ENCODE measurements around the gene NMBR. TPM values are rescaled to one million over a fixed set of nuclear protein-coding genes. Genes with fewer than 3 reads are reported as not detected.

The NMBR gene
- total and polyA plus RNA-seq, 2 donors from 2014 or later = not detected

DNA sequence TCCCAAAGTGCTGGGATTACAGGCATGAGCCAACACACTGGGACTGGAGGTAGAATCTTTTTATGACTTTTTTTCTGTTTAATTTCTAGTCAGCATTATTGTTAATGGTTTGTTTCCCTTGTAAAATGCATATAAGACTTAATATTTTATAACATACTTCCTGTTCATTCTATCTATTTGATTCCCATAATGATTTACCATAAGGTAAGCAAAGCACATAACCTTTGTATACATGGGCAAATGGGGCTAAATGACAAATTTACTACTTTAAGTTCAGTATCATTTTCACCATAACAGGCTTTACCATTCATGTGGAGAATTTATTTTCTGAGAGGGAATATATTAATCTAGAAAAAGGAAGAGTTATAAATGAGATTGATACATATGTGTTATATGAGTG, 24.4 kb upstream of the NMBR start:
- H3K9me3 ChIP-seq (ENCODE audit: control insufficient read depth in 2 of 3, insufficient read depth in 1 of 3, low read length in 3 of 3) = no peaks in the 10 kb centered on the region
- peaks cover 2 to 8% (median 4%) of the 10 kb centered on the region in 3 donors for H3K36me3 ChIP-seq (ENCODE audit: control insufficient read depth in 2 of 3, insufficient read depth in 3 of 3, low read length in 3 of 3)
- no peak for FAIRE-seq
- no peaks in the 10 kb centered on the region for H3K4me1 ChIP-seq (ENCODE audit: control insufficient read depth in 2 of 3, insufficient read depth in 2 of 3, low read depth in 1 of 3, low read length in 3 of 3)
- intact Hi-C loops (cut with DNase I) = no loop called here
- no peak overlapping the region for H3K4me3 ChIP-seq (ENCODE audit: low read length in 3 of 3)
- no peak overlapping the region for H3K27ac ChIP-seq (ENCODE audit: low read depth in 2 of 2, low read length in 2 of 2)
- H3K27me3 ChIP-seq (ENCODE audit: control insufficient read depth, insufficient read depth, low read length) = no peaks in the 10 kb centered on the region
- DNase-seq = no peak
- TF ChIP-seq, protein P1, sequence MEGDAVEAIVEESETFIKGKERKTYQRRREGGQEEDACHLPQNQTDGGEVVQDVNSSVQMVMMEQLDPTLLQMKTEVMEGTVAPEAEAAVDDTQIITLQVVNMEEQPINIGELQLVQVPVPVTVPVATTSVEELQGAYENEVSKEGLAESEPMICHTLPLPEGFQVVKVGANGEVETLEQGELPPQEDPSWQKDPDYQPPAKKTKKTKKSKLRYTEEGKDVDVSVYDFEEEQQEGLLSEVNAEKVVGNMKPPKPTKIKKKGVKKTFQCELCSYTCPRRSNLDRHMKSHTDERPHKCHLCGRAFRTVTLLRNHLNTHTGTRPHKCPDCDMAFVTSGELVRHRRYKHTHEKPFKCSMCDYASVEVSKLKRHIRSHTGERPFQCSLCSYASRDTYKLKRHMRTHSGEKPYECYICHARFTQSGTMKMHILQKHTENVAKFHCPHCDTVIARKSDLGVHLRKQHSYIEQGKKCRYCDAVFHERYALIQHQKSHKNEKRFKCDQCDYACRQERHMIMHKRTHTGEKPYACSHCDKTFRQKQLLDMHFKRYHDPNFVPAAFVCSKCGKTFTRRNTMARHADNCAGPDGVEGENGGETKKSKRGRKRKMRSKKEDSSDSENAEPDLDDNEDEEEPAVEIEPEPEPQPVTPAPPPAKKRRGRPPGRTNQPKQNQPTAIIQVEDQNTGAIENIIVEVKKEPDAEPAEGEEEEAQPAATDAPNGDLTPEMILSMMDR (IDR thresholded peaks at IDR 0.05; ENCODE audit: borderline replicate concordance, extremely low read depth, insufficient read depth) = no peak
- H3K9ac ChIP-seq (ENCODE audit: low read length in 3 of 3) = no peak overlapping the region

DNA sequence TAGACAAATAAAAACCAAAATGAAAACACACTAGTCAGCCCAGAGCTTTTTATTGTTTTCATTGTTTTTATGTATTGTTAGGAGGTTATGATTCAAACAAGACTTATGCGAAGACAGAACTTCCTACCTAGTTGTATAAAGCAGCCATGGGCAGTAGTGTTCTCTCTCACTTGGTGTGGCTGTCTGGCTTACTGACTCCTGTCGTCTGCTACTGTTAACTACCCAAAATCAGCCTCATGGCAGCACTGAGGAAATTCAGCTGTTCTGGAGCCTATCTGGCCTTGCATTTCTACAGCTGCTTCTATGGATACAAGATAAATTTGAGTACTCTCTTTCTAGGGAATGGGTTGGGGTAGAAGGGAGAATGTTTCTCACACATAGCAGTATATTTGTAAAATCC, 20.6 kb upstream of the NMBR start:
- Histone ChIP-seq H3K36me3 (ENCODE audit: control insufficient read depth in 2 of 3, insufficient read depth in 3 of 3, low read length in 3 of 3) (peaks cover under 1 to 4% (median 4%) of the 10 kb centered on the region in 3 donors), H3K9ac (ENCODE audit: low read length in 3 of 3) (no peak overlapping the region)

DNA sequence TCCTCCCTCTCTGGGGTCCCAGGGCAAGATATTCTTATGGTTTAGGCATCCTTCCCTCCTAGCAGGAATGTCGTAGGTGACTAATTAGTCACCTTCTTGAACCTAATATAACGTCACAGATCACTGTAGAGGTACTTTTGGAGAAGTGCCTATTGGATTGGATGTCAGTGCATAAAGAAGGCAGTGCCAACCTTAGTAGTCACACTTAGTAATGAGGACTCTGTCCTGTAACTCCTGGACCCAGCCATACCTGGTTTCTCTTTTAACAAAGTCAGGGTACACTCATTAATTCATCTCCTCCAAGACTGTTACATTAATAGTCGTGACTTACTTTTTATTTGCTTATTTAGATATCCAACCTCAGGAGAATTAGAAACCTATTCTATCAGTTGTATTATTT, 20.1 kb upstream of the NMBR start:
- H3K4me1 ChIP-seq (ENCODE audit: control insufficient read depth in 2 of 3, insufficient read depth in 2 of 3, low read depth in 1 of 3, low read length in 3 of 3) = no peaks in the 10 kb centered on the region
- H3K27ac ChIP-seq (ENCODE audit: low read depth in 2 of 2, low read length in 2 of 2) = no peak overlapping the region
- TF ChIP-seq, protein P1 (IDR thresholded peaks at IDR 0.05; ENCODE audit: borderline replicate concordance, extremely low read depth, insufficient read depth) = no peak
- no peaks in the 10 kb centered on the region for H3K9me3 ChIP-seq (ENCODE audit: control insufficient read depth in 2 of 3, insufficient read depth in 1 of 3, low read length in 3 of 3)
- intact Hi-C loops (cut with DNase I) = no loop called here
- H3K27me3 ChIP-seq (ENCODE audit: control insufficient read depth, insufficient read depth, low read length) = no peaks in the 10 kb centered on the region
- FAIRE-seq (no peak), DNase-seq (no peak)
- no peak overlapping the region for H3K9ac ChIP-seq (ENCODE audit: low read length in 3 of 3)
- H3K4me3 ChIP-seq (ENCODE audit: low read length in 3 of 3) = no peak overlapping the region
- peaks cover 0 to 4% (median 2%) of the 10 kb centered on the region in 3 donors for H3K36me3 ChIP-seq (ENCODE audit: control insufficient read depth in 2 of 3, insufficient read depth in 3 of 3, low read length in 3 of 3)

More for the DNA sequence above, 20.6 kb upstream of the NMBR start:
- no peaks in the 10 kb centered on the region for H3K27me3 ChIP-seq (ENCODE audit: control insufficient read depth, insufficient read depth, low read length)
- TF ChIP-seq, protein P1 (IDR thresholded peaks at IDR 0.05; ENCODE audit: borderline replicate concordance, extremely low read depth, insufficient read depth) = no peak
- H3K27ac ChIP-seq (ENCODE audit: low read depth in 2 of 2, low read length in 2 of 2) = no peak overlapping the region
- H3K4me1 ChIP-seq (ENCODE audit: control insufficient read depth in 2 of 3, insufficient read depth in 2 of 3, low read depth in 1 of 3, low read length in 3 of 3) = no peaks in the 10 kb centered on the region
- H3K4me3 ChIP-seq (ENCODE audit: low read length in 3 of 3) = no peak overlapping the region
- H3K9me3 ChIP-seq (ENCODE audit: control insufficient read depth in 2 of 3, insufficient read depth in 1 of 3, low read length in 3 of 3) = no peaks in the 10 kb centered on the region
- FAIRE-seq = no peak
- DNase-seq = peak in 1 of 5 donors; percentile 23
- intact Hi-C loops (cut with DNase I) = no loop called here

DNA sequence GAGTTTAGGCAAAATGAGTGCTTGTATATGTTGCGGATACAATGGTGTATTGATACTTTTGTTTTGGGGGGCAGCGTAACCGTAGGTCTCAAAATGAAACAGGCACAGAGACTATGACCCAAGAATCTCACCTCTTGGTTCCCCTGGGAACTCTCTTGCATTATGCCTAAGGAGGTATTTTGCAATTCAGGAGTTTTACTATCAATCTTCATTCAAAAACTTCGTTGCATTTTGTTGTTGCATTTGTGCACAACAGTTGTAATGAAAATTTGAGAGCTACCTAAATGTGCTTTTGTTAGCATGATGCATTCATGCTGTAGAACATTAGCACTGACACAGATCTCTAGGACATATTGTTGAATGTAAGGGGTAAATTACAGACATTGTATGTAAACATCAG, 18.3 kb upstream of the NMBR start:
- H3K4me3 ChIP-seq (ENCODE audit: low read length in 3 of 3) = no peak overlapping the region
- FAIRE-seq = no peak
- H3K9ac ChIP-seq (ENCODE audit: low read length in 3 of 3) = no peak overlapping the region
- H3K27me3 ChIP-seq (ENCODE audit: control insufficient read depth, insufficient read depth, low read length) = no peaks in the 10 kb centered on the region
- TF ChIP-seq, protein P1 (IDR thresholded peaks at IDR 0.05; ENCODE audit: borderline replicate concordance, extremely low read depth, insufficient read depth) = no peak
- intact Hi-C loops (cut with DNase I) = no loop called here
- H3K4me1 ChIP-seq (ENCODE audit: control insufficient read depth in 2 of 3, insufficient read depth in 2 of 3, low read depth in 1 of 3, low read length in 3 of 3) = no peaks in the 10 kb centered on the region
- H3K9me3 ChIP-seq (ENCODE audit: control insufficient read depth in 2 of 3, insufficient read depth in 1 of 3, low read length in 3 of 3) = no peaks in the 10 kb centered on the region
- DNase-seq = no peak
- peaks cover 0 to 4% (median 2%) of the 10 kb centered on the region in 3 donors for H3K36me3 ChIP-seq (ENCODE audit: control insufficient read depth in 2 of 3, insufficient read depth in 3 of 3, low read length in 3 of 3)
- H3K27ac ChIP-seq (ENCODE audit: low read depth in 2 of 2, low read length in 2 of 2) = no peak overlapping the region
